ENCODE measurements around the gene WDR17.
"Not testable (repeated sequence)": the region's sequence is repeated elsewhere in the genome, so short reads cannot be mapped to it uniquely, and the experiment has no call there.

The WDR17 gene

DNA sequence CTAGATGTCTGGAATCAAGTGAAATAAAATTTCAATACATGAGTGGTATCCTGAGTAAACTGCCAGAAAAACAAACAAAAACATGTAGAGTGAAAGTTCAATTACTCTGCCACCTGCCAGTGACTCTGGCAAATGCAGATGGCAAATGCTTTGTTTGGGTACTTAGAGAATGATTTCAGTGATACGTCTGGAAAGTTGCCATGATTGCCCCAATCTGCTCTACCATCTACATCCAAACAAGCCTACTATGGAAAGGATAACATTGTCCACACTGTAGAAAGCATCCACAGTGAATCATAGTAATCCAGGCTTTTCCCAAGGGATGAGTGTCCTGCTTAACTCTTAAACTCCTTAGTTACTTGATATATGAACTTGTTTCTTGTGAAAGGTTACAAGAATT, 126.3 kb downstream of the WDR17 start:
- Mint-ChIP-seq H3K36me3 (ENCODE audit: low read depth) (no peaks in the 10 kb centered on the region), H3K4me1 (ENCODE audit: low read depth) (peaks cover 40% of the 10 kb centered on the region), H3K27me3 (peaks cover 48% of the 10 kb centered on the region), H3K4me3 (no peak overlapping the region), H3K27ac (no peak overlapping the region), H3K9me3 (no peaks in the 10 kb centered on the region)
- no peak for DNase-seq

DNA sequence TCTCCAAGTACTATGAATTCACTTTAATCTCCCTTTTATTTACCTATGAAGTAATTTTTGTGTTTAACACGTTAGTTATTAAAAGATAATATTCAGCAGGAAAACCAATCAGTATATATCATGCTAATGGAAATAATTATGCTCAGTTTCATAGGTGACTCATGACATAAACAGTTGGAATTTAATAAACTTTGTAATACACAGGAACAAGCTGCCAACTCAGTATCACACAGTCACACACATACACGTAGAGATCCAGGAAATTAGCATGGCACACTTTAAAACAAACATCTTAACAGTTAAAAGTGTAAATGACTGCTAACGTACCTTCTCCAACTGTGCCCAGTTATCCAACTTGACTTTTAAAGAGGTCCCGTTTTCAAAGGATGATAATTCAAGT, 127.5 kb downstream of the WDR17 start:
- Mint-ChIP-seq H3K4me3 (no peak overlapping the region), H3K27me3 (peaks cover 54% of the 10 kb centered on the region), H3K9me3 (peaks cover 3% of the 10 kb centered on the region), H3K27ac (peak overlapping the region; percentile 37), H3K36me3 (ENCODE audit: low read depth) (no peaks in the 10 kb centered on the region), H3K4me1 (ENCODE audit: low read depth) (peaks cover 39% of the 10 kb centered on the region)
- DNase-seq = no peak

DNA sequence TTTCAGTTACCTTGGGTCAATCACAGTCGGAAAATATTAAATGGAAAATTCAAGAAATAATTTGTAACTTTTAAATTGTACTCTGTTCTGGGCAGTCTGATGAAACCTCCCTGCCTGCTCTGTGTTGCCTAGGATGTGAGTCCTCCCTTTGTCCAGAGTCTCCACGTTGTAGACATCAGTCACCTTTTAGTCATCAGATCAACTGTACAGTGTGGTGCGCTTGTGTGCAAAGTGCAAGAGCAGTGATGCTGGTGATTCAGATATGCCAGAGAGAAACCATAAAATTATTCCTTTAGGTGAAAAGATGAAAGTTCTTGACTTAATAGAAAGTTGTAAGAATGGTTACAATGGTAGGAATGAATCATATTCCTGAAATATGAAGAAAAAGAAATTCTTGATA, 128.3 kb downstream of the WDR17 start:
- peak; percentile 42 for DNase-seq
- H3K4me3 Mint-ChIP-seq = peak overlapping the region; percentile 68
- H3K27ac Mint-ChIP-seq = peak overlapping the region; percentile 86
- H3K36me3 Mint-ChIP-seq (ENCODE audit: low read depth) = no peaks in the 10 kb centered on the region
- peaks cover 57% of the 10 kb centered on the region for H3K27me3 Mint-ChIP-seq
- H3K9me3 Mint-ChIP-seq = peaks cover 3% of the 10 kb centered on the region
- peaks cover 37% of the 10 kb centered on the region for H3K4me1 Mint-ChIP-seq (ENCODE audit: low read depth)

DNA sequence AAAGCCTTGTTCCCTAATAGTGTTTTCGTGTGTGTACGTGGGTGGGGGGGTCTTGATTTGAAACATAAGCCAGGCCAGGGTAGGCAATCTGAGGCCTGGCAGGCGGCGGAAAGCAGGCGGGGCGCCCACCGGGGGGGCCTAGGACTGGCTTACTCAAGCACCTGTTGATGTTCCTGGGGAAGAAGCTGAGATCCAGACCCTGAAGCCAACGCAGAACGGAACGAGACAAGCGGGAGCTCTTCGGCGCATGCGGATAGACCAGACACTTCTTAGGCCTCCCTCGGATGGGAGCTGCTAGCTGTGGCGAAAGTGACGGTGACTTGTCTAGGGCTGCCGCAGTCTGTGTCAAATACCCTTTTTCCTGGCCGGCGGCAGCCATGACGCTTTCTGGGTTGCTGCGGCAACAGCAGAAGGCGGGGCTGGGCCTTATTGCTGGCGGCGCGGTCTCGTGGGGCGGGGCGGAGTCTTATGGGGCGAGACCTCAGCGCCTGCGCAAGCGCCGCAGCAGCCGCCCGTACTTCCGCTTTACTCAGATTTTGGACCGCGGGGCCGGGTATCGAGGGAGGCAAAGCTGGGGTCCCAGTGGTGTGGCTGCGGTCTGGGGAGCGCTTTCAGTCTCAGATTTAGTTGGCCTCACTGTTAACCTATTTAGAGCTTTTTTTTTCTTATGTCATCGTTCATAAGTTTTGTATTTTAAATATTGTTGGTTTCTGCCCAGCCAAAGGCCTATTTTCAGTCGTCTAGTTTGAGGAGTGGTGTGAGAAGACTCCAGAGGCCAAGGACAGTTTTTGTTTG, 129.7 kb downstream of the WDR17 start, which contains the start of gene SPATA4:
Gene SPATA4 (minus strand): TSS at position 402 of the 795 bp plus-strand sequence. CDS start 23 bp downstream, at position 379.
- Mint-ChIP-seq H3K27me3 (peaks cover 45% of the 10 kb centered on the region), H3K27ac (peak within 1 kb of the TSS; percentile 92), H3K9me3 (peaks cover 3% of the 10 kb centered on the region), H3K4me3 (peak within 1 kb of the TSS; percentile 68), H3K4me1 (ENCODE audit: low read depth) (peaks cover 37% of the 10 kb centered on the region), H3K36me3 (ENCODE audit: low read depth) (no peaks in the 10 kb centered on the region)
- peak; percentile 95 for DNase-seq

DNA sequence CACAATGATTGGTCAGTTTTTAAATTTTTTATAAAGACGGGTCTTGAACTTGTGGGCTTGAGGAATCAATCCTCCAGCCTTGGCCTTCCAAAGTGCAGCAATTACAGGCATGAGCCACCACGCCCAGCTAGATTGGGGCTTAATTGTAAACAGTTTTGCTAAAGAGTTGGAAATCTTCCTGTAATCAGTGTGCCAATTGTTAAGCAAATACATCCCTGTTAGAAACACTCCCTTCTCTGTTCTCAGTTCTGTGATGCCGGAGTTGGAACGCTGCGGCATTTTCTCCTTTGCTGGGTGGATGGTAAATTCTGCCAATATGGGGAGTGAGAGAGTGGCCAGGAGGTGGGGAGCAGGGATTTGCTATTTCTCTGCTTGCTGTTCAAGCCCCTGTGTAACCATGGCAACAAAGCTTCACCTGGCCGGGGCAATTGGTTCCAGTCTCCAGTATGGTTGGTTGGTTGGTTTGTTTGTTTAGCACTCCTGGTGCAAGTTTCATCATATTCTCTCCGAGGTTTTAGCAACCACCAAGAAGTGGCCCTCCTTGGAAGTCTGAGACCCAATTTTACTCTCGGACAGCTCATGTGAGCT, 132.8 kb downstream of the WDR17 start:
- Mint-ChIP-seq H3K4me3 (no peak overlapping the region), H3K4me1 (ENCODE audit: low read depth) (peaks cover 31% of the 10 kb centered on the region), H3K9me3 (peaks cover 3% of the 10 kb centered on the region), H3K27me3 (peaks cover 23% of the 10 kb centered on the region), H3K36me3 (ENCODE audit: low read depth) (no peaks in the 10 kb centered on the region), H3K27ac (no peak overlapping the region)
- DNase-seq = no peak

DNA sequence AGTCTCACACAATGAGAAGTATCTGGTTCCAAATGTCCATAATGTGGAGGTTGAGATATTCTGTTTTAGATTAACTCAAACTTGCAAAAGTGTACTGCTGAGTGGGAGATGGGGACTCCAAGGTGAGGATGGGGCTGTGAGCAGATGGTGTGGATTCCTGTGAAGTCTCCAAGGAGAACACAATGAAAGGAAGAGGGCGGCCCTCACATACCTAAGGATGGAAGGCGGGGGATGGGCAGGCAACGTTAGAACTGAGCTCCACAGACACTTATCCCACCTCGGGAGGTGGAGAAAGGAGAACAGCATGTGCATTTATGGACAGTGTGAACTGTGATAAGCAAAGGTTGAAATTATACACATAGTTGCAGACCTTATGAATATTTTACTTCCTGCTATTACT, 139.7 kb downstream of the WDR17 start:
- Mint-ChIP-seq H3K4me1 (ENCODE audit: low read depth) (no peaks in the 10 kb centered on the region), H3K36me3 (ENCODE audit: low read depth) (no peaks in the 10 kb centered on the region), H3K27me3 (peaks cover 51% of the 10 kb centered on the region), H3K27ac (no peak overlapping the region), H3K9me3 (no peaks in the 10 kb centered on the region), H3K4me3 (no peak overlapping the region)
- no peak for DNase-seq

DNA sequence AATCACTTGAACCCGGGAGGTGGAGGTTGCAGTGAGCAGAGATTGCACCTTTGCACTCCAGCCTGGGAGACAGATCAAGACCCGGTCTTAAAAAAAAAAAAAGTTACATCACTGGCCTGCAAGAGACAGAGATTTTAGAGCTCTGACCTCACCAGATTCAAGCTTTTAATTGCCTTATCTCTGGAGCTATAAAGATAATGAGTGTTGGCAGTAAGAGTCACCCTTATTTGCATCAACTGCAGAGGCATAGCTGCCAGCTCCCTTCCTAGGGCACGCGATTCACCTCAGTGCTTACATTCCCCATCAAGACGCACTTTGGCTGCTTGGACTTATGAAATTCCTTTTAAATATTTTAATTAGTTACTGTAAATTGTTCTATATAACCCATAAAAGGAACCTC, 142.2 kb downstream of the WDR17 start:
- no peaks in the 10 kb centered on the region for H3K9me3 Mint-ChIP-seq
- DNase-seq = no peak
- H3K27me3 Mint-ChIP-seq = peaks cover 60% of the 10 kb centered on the region
- H3K36me3 Mint-ChIP-seq (ENCODE audit: low read depth) = no peaks in the 10 kb centered on the region
- no peak overlapping the region for H3K4me3 Mint-ChIP-seq
- no peak overlapping the region for H3K27ac Mint-ChIP-seq
- no peaks in the 10 kb centered on the region for H3K4me1 Mint-ChIP-seq (ENCODE audit: low read depth)

DNA sequence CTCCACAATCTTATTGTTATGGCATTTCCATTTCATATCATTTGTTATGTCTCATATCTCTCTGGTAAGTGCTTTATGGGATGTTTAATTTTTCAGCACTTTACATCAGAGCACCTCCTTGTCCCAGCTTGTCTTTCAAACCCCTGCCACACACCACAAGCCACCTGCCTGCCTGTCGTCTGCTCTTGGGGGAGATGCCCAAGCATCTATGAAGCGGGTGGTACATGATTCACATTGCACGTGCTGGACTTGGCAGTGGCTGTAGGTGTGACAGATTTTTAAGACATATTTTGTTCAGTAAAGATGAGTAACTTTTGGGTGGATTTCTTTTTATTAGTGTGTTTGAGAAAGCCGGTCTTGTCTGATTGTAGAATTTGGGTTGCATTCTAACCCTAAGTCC, 143.9 kb downstream of the WDR17 start:
- Mint-ChIP-seq H3K4me1 (ENCODE audit: low read depth) (no peaks in the 10 kb centered on the region), H3K4me3 (no peak overlapping the region), H3K27me3 (peaks cover 53% of the 10 kb centered on the region), H3K36me3 (ENCODE audit: low read depth) (no peaks in the 10 kb centered on the region), H3K27ac (no peak overlapping the region), H3K9me3 (no peaks in the 10 kb centered on the region)
- no peak for DNase-seq

DNA sequence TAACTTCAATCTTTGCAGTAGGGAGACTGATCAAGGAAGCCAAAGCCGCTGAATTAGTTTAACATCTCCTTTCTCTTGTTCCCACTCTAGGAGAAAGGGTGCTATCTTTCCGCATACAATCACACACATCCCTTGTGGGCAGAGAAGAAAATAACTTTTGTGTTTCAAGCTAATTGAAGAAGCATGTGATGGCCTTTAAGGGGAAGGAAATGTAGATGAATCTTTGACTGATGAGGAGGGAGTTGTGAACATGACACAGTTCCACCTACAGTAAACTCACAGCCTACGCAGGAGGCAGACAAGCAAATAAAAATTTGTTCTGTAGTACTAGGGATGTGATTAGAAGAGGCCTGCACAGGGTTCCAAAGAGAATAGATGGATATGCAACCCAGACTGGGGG, 144.5 kb downstream of the WDR17 start:
- Mint-ChIP-seq H3K27me3 (peaks cover 50% of the 10 kb centered on the region), H3K4me3 (no peak overlapping the region), H3K4me1 (ENCODE audit: low read depth) (no peaks in the 10 kb centered on the region), H3K27ac (no peak overlapping the region), H3K9me3 (no peaks in the 10 kb centered on the region), H3K36me3 (ENCODE audit: low read depth) (no peaks in the 10 kb centered on the region)
- DNase-seq = no peak

DNA sequence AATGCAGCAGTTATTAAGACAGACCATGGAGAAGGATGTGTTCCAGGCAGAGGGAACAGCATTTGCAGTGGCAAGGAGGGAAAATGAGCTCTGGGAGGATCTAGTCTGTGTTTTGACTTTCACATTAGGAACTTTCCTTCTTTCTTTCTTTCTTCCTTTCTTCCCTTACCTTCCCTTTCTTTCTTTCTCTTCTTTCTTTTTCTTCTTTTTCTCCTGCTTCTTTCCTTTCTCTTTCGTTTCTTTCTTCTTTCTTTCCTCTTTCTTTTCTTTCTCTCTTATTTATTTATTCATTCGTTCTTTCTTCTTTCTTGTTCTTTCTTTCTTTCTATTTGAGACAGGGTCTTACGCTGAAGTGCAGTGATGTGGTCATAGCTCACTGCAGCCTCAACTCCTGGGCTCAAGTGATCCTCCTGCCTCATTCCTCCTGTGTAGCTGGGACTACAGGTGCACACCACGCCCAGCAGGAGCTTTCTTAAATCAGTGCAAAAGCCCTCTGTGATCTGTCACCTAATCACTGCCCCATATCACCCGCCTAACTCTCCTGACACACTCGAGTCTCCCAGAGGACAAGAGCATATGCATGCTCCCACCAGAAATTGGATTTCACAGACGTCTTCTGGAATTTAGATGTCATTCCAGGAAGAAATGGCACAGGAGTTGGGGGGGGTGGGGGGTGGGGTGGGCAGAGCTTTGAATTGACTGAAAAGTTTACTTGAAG, 145.1 kb downstream of the WDR17 start:
- DNase-seq = no peak
- Mint-ChIP-seq H3K36me3 (ENCODE audit: low read depth) (no peaks in the 10 kb centered on the region), H3K4me1 (ENCODE audit: low read depth) (no peaks in the 10 kb centered on the region), H3K27ac (no peak overlapping the region), H3K4me3 (no peak overlapping the region), H3K9me3 (no peaks in the 10 kb centered on the region), H3K27me3 (peaks cover 43% of the 10 kb centered on the region)

DNA sequence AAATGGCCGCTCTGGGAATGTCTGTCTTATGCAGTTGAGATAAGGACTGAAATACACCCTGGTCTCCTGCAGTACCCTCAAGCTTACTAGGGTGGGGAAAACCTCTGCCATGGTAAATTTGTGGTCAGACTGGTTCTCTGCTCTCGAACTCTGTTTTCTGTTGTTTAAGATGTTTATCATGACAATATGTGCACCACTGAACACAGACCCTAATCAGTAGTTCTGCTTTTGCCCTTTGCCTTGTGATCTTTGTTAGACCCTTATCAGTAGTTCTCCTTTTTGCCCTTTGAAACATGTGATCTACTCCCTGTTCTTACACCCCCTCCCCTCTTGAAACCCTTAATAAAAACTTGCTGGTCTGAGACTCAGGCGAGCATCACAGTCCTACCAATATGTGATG, 146.7 kb downstream of the WDR17 start:
- not testable (repeated sequence) for DNase-seq; H3K27ac Mint-ChIP-seq; H3K4me1 Mint-ChIP-seq (ENCODE audit: low read depth); H3K4me3 Mint-ChIP-seq; H3K36me3 Mint-ChIP-seq (ENCODE audit: low read depth); H3K9me3 Mint-ChIP-seq
- peaks cover 31% of the 10 kb centered on the region for H3K27me3 Mint-ChIP-seq

DNA sequence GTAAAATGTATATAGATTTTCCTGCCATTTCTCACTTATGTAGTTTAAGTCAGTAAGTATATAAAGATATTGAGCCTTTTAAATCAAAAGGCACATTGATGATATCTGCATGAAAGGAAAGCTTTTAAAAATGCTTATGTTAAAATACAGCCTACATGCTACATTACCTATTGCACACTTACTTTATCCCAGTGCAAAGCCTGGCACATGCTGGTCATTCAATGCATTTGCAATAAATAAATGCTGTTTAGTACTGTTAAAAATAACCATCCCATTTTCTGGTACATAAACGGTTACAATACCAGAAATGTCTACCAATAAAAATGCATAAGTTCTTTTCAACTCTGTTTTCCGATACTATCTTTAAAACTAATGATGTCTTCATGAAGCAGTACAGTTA, 151.9 kb downstream of the WDR17 start:
- no peaks in the 10 kb centered on the region for H3K9me3 Mint-ChIP-seq

DNA sequence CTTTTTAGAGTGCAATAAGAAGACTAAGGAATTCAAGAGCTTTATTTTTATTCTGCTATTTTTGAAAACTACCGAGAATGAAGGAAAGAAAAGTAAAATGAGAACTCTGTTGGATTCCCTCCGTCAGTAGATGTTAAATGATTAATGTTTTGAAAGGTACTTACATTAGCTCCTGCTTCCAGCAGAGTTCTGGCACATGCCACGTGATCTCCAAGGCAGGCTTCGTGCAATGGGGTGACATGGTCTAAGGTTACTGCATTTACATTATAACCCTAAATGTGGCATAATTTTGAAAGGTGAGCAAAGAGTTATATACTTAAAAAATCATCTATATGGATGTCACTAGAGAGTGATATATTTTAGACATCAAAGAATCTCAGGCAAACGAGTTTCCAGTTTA, 156.5 kb downstream of the WDR17 start:
- Mint-ChIP-seq H3K27ac (no peak overlapping the region), H3K27me3 (peaks cover 14% of the 10 kb centered on the region), H3K9me3 (no peaks in the 10 kb centered on the region), H3K36me3 (ENCODE audit: low read depth) (no peaks in the 10 kb centered on the region), H3K4me3 (no peak overlapping the region), H3K4me1 (ENCODE audit: low read depth) (no peaks in the 10 kb centered on the region)
- no peak for DNase-seq

More for the DNA sequence above, 151.9 kb downstream of the WDR17 start:
- Mint-ChIP-seq H3K36me3 (ENCODE audit: low read depth) (no peaks in the 10 kb centered on the region), H3K27ac (no peak overlapping the region), H3K4me3 (no peak overlapping the region), H3K27me3 (peaks cover 5% of the 10 kb centered on the region), H3K4me1 (ENCODE audit: low read depth) (no peaks in the 10 kb centered on the region)
- DNase-seq = no peak

DNA sequence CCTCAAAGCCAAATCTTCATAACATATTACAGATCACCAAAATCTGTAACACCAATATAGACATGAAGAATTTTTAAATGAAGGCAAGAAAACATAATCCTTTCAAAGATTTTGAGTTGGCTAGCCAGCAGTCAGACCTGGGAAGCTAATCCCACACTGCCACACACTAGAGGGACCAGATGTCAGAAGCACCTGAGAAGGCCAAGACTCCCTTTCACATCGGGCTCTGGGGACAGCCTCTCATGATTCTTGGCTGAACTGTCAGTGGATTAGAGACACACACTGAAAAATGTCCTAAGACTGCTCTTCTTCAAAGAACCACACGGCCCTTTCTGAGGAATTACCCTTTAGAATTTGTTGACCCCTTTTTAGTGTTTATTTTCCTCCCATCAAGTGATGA, 157.9 kb downstream of the WDR17 start:
- Mint-ChIP-seq H3K27ac (no peak overlapping the region), H3K4me3 (no peak overlapping the region), H3K4me1 (ENCODE audit: low read depth) (no peaks in the 10 kb centered on the region), H3K36me3 (ENCODE audit: low read depth) (no peaks in the 10 kb centered on the region), H3K27me3 (peaks cover 17% of the 10 kb centered on the region), H3K9me3 (no peaks in the 10 kb centered on the region)
- DNase-seq = no peak

DNA sequence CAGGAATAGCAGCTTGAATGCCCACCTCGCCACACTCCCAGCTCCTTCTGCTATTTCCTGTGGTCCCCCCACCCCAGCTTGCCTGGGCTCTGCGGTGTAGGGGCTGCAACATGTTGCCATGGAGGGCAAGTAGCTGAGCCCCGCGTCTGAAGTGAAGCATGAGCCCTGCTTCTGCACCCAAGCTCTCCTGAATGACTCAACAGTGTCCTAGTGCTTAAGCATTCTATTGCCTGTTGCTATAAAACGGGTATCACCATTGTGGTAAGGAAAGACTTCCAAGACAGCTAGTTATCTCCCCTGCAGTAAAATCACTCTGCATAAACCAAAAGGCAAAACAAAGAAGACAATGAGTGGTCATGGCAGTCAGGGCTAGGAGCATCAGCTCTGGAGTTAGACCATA, 161.1 kb downstream of the WDR17 start:
- Mint-ChIP-seq H3K36me3 (ENCODE audit: low read depth) (no peaks in the 10 kb centered on the region), H3K4me1 (ENCODE audit: low read depth) (no peaks in the 10 kb centered on the region), H3K9me3 (no peaks in the 10 kb centered on the region), H3K27me3 (peaks cover 16% of the 10 kb centered on the region), H3K4me3 (no peak overlapping the region), H3K27ac (no peak overlapping the region)
- DNase-seq = no peak

Measured in activated T-cell treated with anti-CD3 and anti-CD28 coated beads, Interleukin-2, amount 50 U/mL, for 24 hours (primary cell).